ENCODE results near the gene CIB2.

Gene CIB2

GRCh38 chr15:78059110-78059839, 72.0 kb downstream of the CIB2 start:
- no peak for TF ChIP-seq POLR2AphosphoS5 (IDR thresholded peaks at IDR 0.05; ENCODE audit: low read depth, low read length)
- no peak for TF ChIP-seq FOXP2 (optimal IDR thresholded peaks at IDR 0.05; ENCODE audit: borderline replicate concordance, extremely low read depth, extremely low read length, insufficient read depth)
- TF ChIP-seq TAF1 (IDR thresholded peaks at IDR 0.05; ENCODE audit: borderline replicate concordance, insufficient read depth, low read length): no peak
- TF ChIP-seq REST (IDR thresholded peaks at IDR 0.05; ENCODE audit: insufficient read depth in 1 of 2, low read depth in 2 of 2, low read length in 2 of 2): no peak
- TF ChIP-seq SIN3A (IDR thresholded peaks at IDR 0.05; ENCODE audit: borderline replicate concordance, insufficient read depth, low read length): no peak

GRCh38 chr15:78058401-78058935, 72.8 kb downstream of the CIB2 start:
- no peak for TF ChIP-seq FOXP2 (optimal IDR thresholded peaks at IDR 0.05; ENCODE audit: borderline replicate concordance, extremely low read depth, extremely low read length, insufficient read depth)
- TF ChIP-seq SIN3A (IDR thresholded peaks at IDR 0.05; ENCODE audit: borderline replicate concordance, insufficient read depth, low read length): no peak
- no peak for TF ChIP-seq TAF1 (IDR thresholded peaks at IDR 0.05; ENCODE audit: borderline replicate concordance, insufficient read depth, low read length)
- no peak for TF ChIP-seq REST (IDR thresholded peaks at IDR 0.05; ENCODE audit: insufficient read depth in 1 of 2, low read depth in 2 of 2, low read length in 2 of 2)
- TF ChIP-seq POLR2AphosphoS5 (IDR thresholded peaks at IDR 0.05; ENCODE audit: low read depth, low read length): no peak

DNA sequence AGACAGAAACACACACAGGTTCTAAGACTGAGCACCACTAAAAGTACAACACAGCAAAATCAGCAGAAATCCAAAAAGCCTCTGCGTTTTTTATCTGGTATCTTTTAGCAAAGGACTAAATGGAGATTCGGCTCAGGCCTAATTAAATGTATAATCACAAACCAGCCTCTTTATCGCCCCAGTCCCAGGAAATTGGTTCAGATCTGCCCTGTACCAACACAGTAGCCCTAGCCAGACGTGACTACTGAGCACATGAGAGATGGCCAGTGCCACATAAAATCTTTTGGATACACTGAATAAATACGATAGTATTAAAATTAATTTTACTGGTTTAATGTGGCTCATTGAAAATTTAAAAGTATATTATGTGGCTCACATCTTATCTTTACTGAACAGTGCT, 73.4 kb downstream of the CIB2 start:
- TF ChIP-seq REST (IDR thresholded peaks at IDR 0.05; ENCODE audit: insufficient read depth in 1 of 2, low read depth in 2 of 2, low read length in 2 of 2): no peak
- no peak for TF ChIP-seq TAF1 (IDR thresholded peaks at IDR 0.05; ENCODE audit: borderline replicate concordance, insufficient read depth, low read length)
- no peak for TF ChIP-seq POLR2AphosphoS5 (IDR thresholded peaks at IDR 0.05; ENCODE audit: low read depth, low read length)
- no peak for TF ChIP-seq FOXP2 (optimal IDR thresholded peaks at IDR 0.05; ENCODE audit: borderline replicate concordance, extremely low read depth, extremely low read length, insufficient read depth)
- TF ChIP-seq SIN3A (IDR thresholded peaks at IDR 0.05; ENCODE audit: borderline replicate concordance, insufficient read depth, low read length): no peak

DNA sequence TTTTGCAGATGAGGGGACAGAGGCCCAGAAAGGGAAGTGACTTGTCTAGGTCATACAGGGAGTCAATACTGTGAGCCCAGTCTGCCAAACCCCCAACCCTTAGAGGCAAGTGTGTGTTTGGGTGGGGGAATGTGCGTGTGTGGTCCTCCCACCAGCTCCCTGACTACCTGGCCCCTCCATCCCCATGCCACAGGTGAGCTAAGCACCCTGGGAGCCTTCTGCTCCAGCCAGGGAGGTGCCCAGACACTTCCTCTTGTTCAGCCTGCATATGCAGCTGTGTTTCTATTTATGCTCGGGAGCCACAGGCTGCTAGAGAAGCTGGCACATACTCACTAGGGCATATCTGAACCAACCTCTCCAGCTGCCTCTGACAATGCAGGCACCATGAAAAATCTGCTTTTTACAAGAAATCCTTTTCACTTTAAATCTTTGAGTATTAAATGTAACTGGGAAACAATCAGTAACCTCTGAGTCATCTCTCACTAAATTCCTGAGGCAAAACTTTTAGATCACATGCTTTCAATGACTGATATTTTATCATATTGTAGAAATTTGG, 74.5 kb downstream of the CIB2 start:
- TF ChIP-seq POLR2AphosphoS5 (IDR thresholded peaks at IDR 0.05; ENCODE audit: low read depth, low read length) (no peak), REST (IDR thresholded peaks at IDR 0.05; ENCODE audit: insufficient read depth in 1 of 2, low read depth in 2 of 2, low read length in 2 of 2) (no peak), SIN3A (IDR thresholded peaks at IDR 0.05; ENCODE audit: borderline replicate concordance, insufficient read depth, low read length) (no peak), FOXP2 (optimal IDR thresholded peaks at IDR 0.05; ENCODE audit: borderline replicate concordance, extremely low read depth, extremely low read length, insufficient read depth) (no peak), TAF1 (IDR thresholded peaks at IDR 0.05; ENCODE audit: borderline replicate concordance, insufficient read depth, low read length) (no peak)

Data from PFSK-1 (cell line).